T47D (cell line): ENCODE results near the gene DDX4.

Source experiments
- DNase-seq, 2 experiments: peaks; one replicate each; pipeline versions ENCODE4 v3.0.0 to v3.0.0-alpha.2; 2011 to 2012; ENCODE audit warnings: low read depth in 1 of 2, low spot score in 1 of 2
- JUND ChIP-seq: IDR thresholded peaks from 2 replicates; pipeline ENCODE4 v1.6.1; 2012; ENCODE audit warnings: low read depth
- in situ Hi-C: cut with HindIII; loops from 2 replicates; pipeline ENCODE4 v1.10.0; 2016; ENCODE audit warnings: low sequenced_read_pairs, low pct_unique_long_range_greater_than_20kb

Gene DDX4

DNA sequence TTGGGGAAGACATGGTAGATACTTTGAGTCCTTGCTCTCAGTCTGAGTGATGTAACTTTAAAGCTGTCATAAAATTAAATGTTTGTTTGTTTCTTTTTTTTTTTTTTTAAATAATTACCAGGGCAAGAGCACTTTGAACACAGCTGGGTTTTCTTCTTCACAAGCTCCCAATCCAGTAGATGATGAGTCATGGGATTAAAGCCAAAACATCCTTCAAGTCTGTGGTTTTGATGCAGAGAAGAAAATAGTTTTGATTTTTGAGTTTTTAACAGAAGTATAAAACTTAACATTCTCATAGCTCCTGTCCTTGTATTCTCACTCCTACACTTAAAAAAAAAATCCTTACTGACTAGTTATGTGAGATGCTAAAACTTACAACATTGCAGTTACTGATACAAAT lies 78.5 kb downstream of the DDX4 start:
- in situ Hi-C loops: no loop called here
- DNase-seq: no peak

DNA sequence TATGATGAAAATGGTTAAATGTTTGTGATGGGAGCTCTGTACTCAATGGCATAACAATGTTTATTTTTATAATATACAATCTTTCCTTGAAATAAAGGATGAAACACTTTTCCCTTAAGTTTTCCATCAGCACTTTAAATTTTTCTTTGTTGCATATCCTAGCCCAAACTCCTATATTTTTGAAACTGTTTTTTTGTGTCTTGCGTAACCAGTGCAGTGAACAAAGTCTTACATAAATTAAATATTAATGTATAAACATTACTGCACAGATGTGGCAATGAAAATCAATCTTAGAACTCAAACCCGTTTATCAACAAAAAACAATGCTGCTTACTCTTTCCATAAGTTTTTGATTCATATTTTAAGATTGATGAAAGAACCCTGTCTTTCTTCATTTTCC lies 79.2 kb downstream of the DDX4 start:
- DNase-seq: no peak
- TF ChIP-seq JUND: no peak
- in situ Hi-C loops: no loop called here

More for the DNA sequence above, 78.5 kb downstream of the DDX4 start:
- TF ChIP-seq JUND: no peak

DNA sequence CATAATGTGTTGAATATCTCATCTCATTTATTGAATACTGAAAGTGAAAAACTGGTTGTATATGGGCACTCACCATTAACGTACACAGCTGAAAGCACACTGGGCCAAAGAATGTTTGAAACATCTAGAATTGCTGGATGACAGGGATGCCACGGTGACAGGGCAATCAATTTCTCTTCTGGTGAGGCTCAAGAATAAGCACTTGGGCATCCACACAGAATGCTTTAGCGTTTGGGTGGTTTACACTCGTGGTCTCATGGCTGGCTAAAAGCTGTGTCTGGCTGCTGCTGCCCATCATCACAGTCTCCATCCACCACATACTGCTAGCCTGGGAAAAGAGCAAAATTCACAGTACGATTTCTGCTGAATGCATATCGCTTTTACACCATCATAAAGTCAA lies 82.6 kb downstream of the DDX4 start:
- DNase-seq: no peak
- TF ChIP-seq JUND: no peak
- in situ Hi-C loops: no loop called here

DNA sequence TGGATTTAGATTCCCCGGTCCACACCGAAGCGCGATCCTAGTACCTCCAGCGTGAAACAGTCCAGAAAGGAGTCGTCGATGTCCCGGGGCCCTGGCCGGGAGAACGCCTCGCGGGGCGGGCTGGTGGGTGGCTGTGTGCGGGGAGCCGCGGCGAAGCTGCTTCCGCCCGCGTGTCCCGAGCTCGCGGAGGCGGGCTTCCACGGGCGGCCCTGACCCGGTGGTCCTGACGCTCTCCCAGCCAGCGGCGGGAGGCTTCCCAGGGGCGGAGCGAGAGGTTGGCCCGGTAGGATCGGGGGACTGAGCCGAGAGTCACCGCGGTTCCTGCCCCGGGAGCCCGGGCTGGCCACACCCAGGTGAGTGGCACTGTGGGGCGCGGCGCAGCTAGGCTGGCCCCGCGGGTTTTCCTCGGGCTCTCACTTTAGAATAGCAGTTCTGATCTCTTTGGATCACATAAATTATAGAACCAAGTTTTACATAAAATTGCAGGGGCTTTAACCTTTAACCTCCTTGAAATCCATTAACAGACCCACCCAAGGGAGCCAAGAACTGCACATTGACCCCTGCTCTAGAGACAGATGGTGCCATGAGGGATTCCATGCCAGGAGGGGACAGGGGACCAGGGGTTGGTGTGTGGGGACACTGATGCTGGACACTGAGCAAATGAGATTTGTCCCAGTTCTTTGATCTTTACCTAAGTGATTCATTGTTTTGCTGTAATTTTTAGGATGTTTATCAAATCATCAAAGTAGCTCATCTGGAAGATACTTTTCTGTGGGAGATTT lies 84.1 kb downstream of the DDX4 start:
- in situ Hi-C loops: no loop called here
- TF ChIP-seq JUND: no peak
- DNase-seq: no peak

DNA sequence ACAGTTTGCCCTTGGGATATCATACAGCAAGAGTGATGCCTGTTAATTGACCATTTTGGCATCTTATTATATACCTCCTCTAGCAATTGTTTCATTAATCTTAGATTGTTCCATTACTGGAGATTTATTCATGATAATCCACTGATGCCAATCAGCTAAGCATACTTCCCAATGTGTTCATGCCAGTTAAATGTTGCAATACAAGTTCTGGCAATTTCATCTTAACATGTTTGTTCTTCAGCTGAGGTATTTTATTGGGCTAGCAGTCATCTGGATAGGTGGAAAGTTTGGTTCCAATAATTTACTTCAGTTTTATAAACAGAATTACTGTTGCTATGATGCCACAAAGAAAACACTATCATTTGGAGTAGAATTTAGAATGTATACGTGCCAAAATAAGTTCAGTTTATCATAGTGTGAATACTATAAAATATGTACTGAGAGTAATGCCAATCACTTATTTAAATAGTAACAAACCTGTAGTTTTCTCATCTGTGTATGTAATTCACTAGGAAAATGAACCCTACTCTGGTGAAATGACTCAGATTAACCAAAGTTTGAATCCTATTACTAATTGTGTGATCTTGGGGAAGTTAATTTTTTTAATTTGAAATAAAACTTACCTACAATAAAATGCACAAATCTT lies 85.4 kb downstream of the DDX4 start:
- TF ChIP-seq JUND: peak; percentile 98
- DNase-seq: peak; percentile 76 to 98
- in situ Hi-C loops: no loop called here

DNA sequence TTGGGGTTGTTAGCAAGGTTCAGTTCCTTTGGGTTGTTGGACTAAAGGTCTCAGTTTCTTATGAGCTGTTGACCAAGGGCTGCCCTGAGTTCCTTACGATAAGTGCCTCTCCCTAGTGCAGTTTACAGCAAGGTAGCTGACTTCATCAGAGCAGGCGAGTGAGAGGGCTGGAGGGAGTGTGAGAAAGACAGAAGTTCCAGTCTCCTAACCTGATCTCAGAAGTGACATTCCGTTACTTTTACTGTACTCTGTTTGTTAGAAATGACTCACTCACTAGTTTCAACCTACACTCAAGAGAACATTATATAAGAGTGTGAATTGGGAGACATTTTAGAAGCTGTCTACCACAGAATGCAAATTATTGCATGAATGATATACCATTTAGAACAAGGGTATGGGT lies 92.1 kb downstream of the DDX4 start:
- no peak for DNase-seq
- TF ChIP-seq JUND: no peak
- in situ Hi-C loops: no loop called here

DNA sequence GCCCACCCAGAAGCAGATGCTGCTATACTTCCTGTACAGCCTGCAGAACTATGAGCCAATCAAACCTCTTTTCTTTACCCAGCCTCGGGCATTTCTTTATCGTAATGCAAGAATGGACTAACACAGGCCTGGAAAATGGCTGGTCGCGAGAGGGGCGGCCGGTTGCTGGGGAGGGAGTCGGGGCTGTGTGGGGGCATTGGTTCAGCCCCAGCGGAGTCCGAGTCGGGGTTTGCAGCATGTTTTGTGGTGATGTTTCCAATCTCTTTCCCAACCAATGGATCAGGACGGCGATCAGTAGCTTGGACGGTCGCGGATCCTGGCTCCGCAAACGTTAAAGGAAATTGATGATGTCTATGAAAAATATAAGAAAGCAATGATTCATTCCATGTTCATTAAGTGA lies 94.6 kb downstream of the DDX4 start:
- no peak for DNase-seq

DNA sequence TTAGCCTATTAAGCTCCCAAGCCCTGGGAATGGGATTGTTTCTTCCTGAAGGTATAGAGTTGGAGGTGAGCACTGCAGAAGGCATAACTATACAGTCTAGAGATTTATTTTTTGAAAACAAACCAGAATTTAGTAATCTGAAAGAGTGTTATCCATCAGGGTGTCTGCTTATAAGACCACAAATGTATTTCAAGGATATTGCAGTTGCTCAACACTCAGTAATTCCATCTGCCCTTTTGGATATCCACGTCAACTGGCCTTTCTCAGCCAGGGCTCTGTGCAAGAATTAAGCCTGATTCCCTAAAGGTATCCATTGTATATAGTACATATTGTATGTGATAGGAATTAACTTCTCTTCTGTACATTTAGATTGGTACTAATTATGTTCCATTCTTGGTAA lies 98.3 kb downstream of the DDX4 start:
- in situ Hi-C loops: no loop called here
- DNase-seq: no peak
- TF ChIP-seq JUND: no peak

More for the DNA sequence above, 94.6 kb downstream of the DDX4 start:
- in situ Hi-C loops: no loop called here
- no peak for TF ChIP-seq JUND

DNA sequence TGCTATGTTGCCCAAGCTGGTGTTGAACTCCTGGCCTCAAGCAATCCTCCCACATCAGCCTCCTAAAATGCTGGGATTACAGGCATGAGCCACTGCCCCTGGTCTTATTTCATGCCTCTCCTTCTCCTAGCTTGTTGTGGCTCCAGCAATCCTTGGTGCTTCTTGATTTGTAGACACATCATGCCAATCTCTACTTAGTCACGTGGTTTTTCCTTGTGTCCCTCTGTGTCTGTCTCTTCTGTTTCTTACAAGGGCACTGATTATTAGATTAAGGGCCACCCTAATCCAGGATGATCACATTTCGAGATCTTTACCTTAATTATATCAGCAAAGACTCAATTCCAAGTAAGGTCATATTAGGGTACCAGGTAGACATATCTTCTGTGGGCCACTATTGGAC lies 104.1 kb downstream of the DDX4 start:
- TF ChIP-seq JUND: no peak
- DNase-seq: no peak

DNA sequence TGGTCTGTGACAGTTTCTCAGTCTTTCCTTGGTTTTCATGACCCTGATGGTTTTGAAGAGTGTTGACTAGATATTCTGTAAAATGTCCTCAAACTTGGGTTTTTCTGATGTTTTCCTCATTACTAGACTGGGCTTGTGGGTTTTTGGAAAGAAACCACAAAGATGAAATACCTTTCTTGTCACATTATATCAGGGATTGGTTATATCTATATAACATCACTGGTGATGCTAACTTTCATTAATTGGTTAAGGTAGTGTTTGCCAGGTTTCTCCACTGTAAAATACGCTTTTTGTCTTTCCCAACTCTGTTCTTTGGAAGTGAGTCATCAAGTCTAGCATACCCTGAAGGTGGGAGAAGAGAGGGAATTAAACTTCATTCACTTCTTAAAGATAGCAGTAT lies 110.0 kb downstream of the DDX4 start:
- DNase-seq: no peak
- in situ Hi-C loops: no loop called here
- no peak for TF ChIP-seq JUND

More for the DNA sequence above, 104.1 kb downstream of the DDX4 start:
- in situ Hi-C loops: no loop called here

DNA sequence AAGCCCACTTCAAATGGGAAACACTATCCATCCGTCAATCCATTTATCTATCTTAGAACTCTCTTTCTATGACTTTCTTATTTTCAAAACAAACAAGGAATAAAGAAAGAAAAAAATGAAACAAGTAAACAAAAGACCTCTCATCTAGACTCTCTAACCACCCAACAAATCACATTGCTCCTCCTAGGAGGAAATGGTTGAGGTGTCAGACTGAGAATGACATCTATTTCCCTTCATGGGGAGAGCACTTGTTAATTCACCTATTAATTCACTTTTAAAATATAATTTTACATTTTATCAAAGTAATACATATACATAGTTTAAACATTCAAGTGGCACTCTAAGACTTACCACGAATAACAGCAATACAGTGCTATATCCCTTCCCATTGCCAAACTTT lies 110.9 kb downstream of the DDX4 start:
- in situ Hi-C loops: no loop called here
- no peak for TF ChIP-seq JUND
- no peak for DNase-seq

DNA sequence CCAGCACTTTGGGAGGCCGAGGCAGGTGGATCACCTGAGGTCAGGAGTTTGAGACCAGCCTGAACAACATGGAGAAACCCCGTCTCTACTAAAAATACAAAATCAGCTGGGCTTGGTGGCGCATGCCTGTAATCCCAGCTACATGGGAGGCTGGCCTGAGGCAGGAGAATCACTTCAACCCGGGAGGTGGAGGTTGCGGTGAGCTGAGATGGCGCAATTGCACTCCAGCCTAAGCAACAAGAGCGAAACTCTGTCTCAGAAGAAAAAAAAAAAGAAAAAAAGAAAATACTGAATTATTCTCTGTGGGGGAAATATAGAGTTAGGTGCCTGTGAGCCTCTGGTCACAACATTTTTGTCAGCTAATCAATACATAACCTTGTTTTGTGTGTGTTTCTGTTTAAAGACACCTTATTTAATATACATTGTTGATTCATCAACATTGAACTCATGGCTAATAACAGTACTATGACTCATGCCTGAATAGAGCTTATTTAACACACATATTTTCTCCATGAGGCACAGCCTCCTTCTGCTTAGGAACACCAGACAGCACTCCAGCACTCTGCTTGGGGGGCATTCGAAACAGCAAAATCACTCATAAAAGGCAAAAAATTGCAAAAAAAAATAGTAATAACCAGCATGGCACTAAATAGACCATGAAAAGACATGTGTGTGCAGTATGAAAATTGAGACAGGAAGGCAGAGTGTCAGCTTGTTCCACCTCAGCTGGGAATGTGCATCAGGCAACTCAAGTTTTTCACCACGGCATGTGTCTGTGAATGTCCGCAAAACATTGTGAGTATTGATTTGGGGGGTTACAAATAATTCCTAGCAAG lies 113.2 kb downstream of the DDX4 start, which contains the start of gene IL31RA:
Gene IL31RA, plus strand, starts transcription at position 519 of the 836 bp plus-strand sequence. Its CDS starts 214 bp downstream, at position 733.
- DNase-seq: no peak
- in situ Hi-C loops: no loop called here
- no peak for TF ChIP-seq JUND

DNA sequence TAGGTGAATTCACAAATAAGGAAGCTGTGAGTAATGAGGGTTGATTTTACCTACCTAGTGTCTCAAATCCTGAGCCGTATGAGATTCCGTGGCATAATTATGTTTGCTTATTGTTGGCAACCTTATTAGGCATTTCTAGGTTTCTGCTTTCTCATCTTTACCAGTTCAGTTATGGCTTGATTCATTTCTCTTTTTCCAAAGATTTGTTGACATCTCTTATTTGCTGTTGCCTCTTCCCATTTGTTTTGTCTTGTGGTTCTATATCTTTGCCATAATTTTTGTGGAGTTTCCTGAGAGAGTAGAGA lies 113.8 kb downstream of the DDX4 start:
- in situ Hi-C loops: no loop called here
- no peak for TF ChIP-seq JUND
- DNase-seq: no peak
